Karpas-422 (cell line): ENCODE results near the gene CGNL1. TPM values are rescaled to one million over a fixed set of nuclear protein-coding genes. Genes with fewer than 3 reads are reported as not detected.

ENCODE experiments used
- DNase-seq: peaks from one replicate; pipeline ENCODE4 v3.0.0-alpha.2; 2015
- H2AFZ ChIP-seq: fragments of 200-600 bp; sonication (generic); 2 replicates; pipeline ENCODE4 v1.6.1; 2014; ENCODE audit warnings: antibody characterized with exemption, low read length, mixed read lengths
- H3K27ac ChIP-seq: fragments of 200-600 bp; sonication (generic); 2 replicates; pipeline ENCODE4 v1.5.1; 2014; ENCODE audit warnings: mild to moderate bottlenecking, low read length, moderate library complexity
- H3K27me3 ChIP-seq: fragments of 200-600 bp; sonication (generic); 2 replicates; pipeline ENCODE4 v1.6.1; 2014; ENCODE audit warnings: low read length, mixed read lengths
- H3K36me3 ChIP-seq: fragments of 200-600 bp; sonication (generic); 2 replicates; pipeline ENCODE4 v1.6.1; 2014; ENCODE audit warnings: low read length, mixed read lengths; ENCODE audit not compliant: insufficient read depth
- H3K4me1 ChIP-seq: fragments of 200-600 bp; sonication (generic); 2 replicates; pipeline ENCODE4 v1.6.1; 2014; ENCODE audit warnings: mild to moderate bottlenecking, low read length, mixed read lengths
- H3K4me2 ChIP-seq: fragments of 200-600 bp; sonication (generic); 2 replicates; pipeline ENCODE4 v1.6.1; 2014; ENCODE audit warnings: low read length, low read depth, mild to moderate bottlenecking; ENCODE audit not compliant: poor library complexity, severe bottlenecking
- H3K4me3 ChIP-seq: fragments of 200-600 bp; sonication (generic); 2 replicates; pipeline ENCODE4 v1.5.1; 2014; ENCODE audit warnings: mild to moderate bottlenecking, antibody characterized with exemption, low read length, mixed read lengths
- H3K79me2 ChIP-seq: fragments of 200-600 bp; sonication (generic); 2 replicates; pipeline ENCODE4 v1.6.1; 2014; ENCODE audit warnings: mild to moderate bottlenecking, low read length, mixed read lengths
- H3K9ac ChIP-seq: fragments of 200-600 bp; sonication (generic); 2 replicates; pipeline ENCODE4 v1.6.0; 2014; ENCODE audit warnings: low read length
- H3K9me2 ChIP-seq: fragments of 200-600 bp; sonication (generic), shearing (Covaris generic); replicated peaks from 2 replicates; pipeline ENCODE4 v1.6.0; 2014; ENCODE audit warnings: mild to moderate bottlenecking, low read length, moderate library complexity; ENCODE audit not compliant: insufficient read depth
- H3K9me3 ChIP-seq: fragments of 300-700, 200-600 bp; sonication (generic); 2 replicates; pipeline ENCODE4 v1.6.1; 2014; ENCODE audit warnings: low read length, mixed read lengths
- H4K20me1 ChIP-seq: fragments of 200-600 bp; sonication (generic); 2 replicates; pipeline ENCODE4 v1.6.1; 2014; ENCODE audit warnings: mild to moderate bottlenecking, antibody characterized with exemption, low read length, low read depth; ENCODE audit not compliant: insufficient read depth
- total RNA-seq: library from RNA; depleted of rRNA; stranded (reverse); fragments of >200 nt; shearing (Covaris generic); gene quantifications from 2 replicates; pipeline ENCODE4 v1.2.3, GENCODE V29; 2014; ENCODE audit warnings: low replicate concordance

Gene CGNL1
- total RNA-seq, 1 experiment from 2014 or later = not detected

- Histone ChIP-seq H3K4me1 (no peaks in the 10 kb centered on the region; the same call in none of the 2 replicates), H3K9ac (no peak overlapping the region), H3K9me2 (no peaks in the 10 kb centered on the region), H3K79me2 (no peaks in the 10 kb centered on the region), H4K20me1 (no peaks in the 10 kb centered on the region), H3K27me3 (no peaks in the 10 kb centered on the region), H3K4me3 (no peak overlapping the region), H3K36me3 (no peaks in the 10 kb centered on the region), H3K4me2 (no peak overlapping the region), H3K27ac (no peak overlapping the region), H3K9me3 (no peaks in the 10 kb centered on the region), H2AFZ (no peak overlapping the region)
- no peak for DNase-seq
Measured at GRCh38 chr15:57476533-57476975, 100.2 kb downstream of the CGNL1 start.

GRCh38 chr15:57477736-57478522, 101.6 kb downstream of the CGNL1 start:
- no peak overlapping the region for H3K4me3 ChIP-seq
- no peaks in the 10 kb centered on the region for H3K9me3 ChIP-seq
- no peaks in the 10 kb centered on the region for H3K79me2 ChIP-seq
- no peak overlapping the region for H3K27ac ChIP-seq
- no peaks in the 10 kb centered on the region for H4K20me1 ChIP-seq
- H2AFZ ChIP-seq = no peak overlapping the region
- H3K9ac ChIP-seq = no peak overlapping the region
- no peaks in the 10 kb centered on the region for H3K9me2 ChIP-seq
- no peaks in the 10 kb centered on the region for H3K27me3 ChIP-seq
- no peak overlapping the region for H3K4me2 ChIP-seq
- DNase-seq = no peak
- no peaks in the 10 kb centered on the region; the same call in none of the 2 replicates for H3K4me1 ChIP-seq
- H3K36me3 ChIP-seq = no peaks in the 10 kb centered on the region

- H3K4me2 ChIP-seq = no peak overlapping the region
- no peak overlapping the region for H3K27ac ChIP-seq
- no peak overlapping the region for H2AFZ ChIP-seq
- H3K36me3 ChIP-seq = no peaks in the 10 kb centered on the region
- H3K9ac ChIP-seq = no peak overlapping the region
- no peak overlapping the region for H3K4me3 ChIP-seq
- no peaks in the 10 kb centered on the region for H3K27me3 ChIP-seq
- no peak for DNase-seq
- H3K79me2 ChIP-seq = no peaks in the 10 kb centered on the region
- H3K9me2 ChIP-seq = no peaks in the 10 kb centered on the region
- no peaks in the 10 kb centered on the region for H3K9me3 ChIP-seq
- H3K4me1 ChIP-seq = no peaks in the 10 kb centered on the region; the same call in none of the 2 replicates
- no peaks in the 10 kb centered on the region for H4K20me1 ChIP-seq
Measured at GRCh38 chr15:57479005-57479404, 102.7 kb downstream of the CGNL1 start.

- Histone ChIP-seq H3K9me3 (no peaks in the 10 kb centered on the region), H3K79me2 (no peaks in the 10 kb centered on the region), H2AFZ (no peak overlapping the region), H3K9ac (no peak overlapping the region), H4K20me1 (no peaks in the 10 kb centered on the region), H3K27me3 (no peaks in the 10 kb centered on the region; the same call in 1 of the 2 replicates), H3K9me2 (no peaks in the 10 kb centered on the region), H3K4me1 (no peaks in the 10 kb centered on the region), H3K4me2 (no peak overlapping the region), H3K4me3 (no peak overlapping the region), H3K36me3 (no peaks in the 10 kb centered on the region), H3K27ac (no peak overlapping the region)
- no peak for DNase-seq
Measured at GRCh38 chr15:57481038-57481705, 104.9 kb downstream of the CGNL1 start.

- Histone ChIP-seq H2AFZ (no peak overlapping the region), H3K4me2 (no peak overlapping the region)
Measured at GRCh38 chr15:57485869-57486268, 109.6 kb downstream of the CGNL1 start.

GRCh38 chr15:57486833-57487232, 110.5 kb downstream of the CGNL1 start:
- H3K9ac ChIP-seq = no peak overlapping the region

More at GRCh38 chr15:57485869-57486268, 109.6 kb downstream of the CGNL1 start:
- Histone ChIP-seq H3K27me3 (no peaks in the 10 kb centered on the region; the same call in 1 of the 2 replicates), H3K9ac (no peak overlapping the region), H4K20me1 (no peaks in the 10 kb centered on the region), H3K36me3 (no peaks in the 10 kb centered on the region), H3K9me3 (no peaks in the 10 kb centered on the region), H3K4me3 (no peak overlapping the region), H3K4me1 (no peaks in the 10 kb centered on the region), H3K9me2 (no peaks in the 10 kb centered on the region), H3K79me2 (no peaks in the 10 kb centered on the region), H3K27ac (no peak overlapping the region)
- no peak for DNase-seq

GRCh38 chr15:57489122-57489521, 112.8 kb downstream of the CGNL1 start:
- Histone ChIP-seq H3K4me2 (no peak overlapping the region), H3K79me2 (no peaks in the 10 kb centered on the region), H3K4me1 (no peaks in the 10 kb centered on the region), H3K9ac (no peak overlapping the region), H3K4me3 (no peak overlapping the region), H3K27me3 (no peaks in the 10 kb centered on the region; the same call in 1 of the 2 replicates), H3K9me2 (no peaks in the 10 kb centered on the region), H2AFZ (no peak overlapping the region), H3K36me3 (no peaks in the 10 kb centered on the region), H3K9me3 (no peaks in the 10 kb centered on the region), H4K20me1 (no peaks in the 10 kb centered on the region), H3K27ac (no peak overlapping the region)
- no peak for DNase-seq

More at GRCh38 chr15:57486833-57487232, 110.5 kb downstream of the CGNL1 start:
- no peak overlapping the region for H3K4me3 ChIP-seq
- no peak overlapping the region for H3K27ac ChIP-seq
- no peak for DNase-seq
- H3K9me2 ChIP-seq = no peaks in the 10 kb centered on the region
- no peak overlapping the region for H2AFZ ChIP-seq
- no peaks in the 10 kb centered on the region for H3K36me3 ChIP-seq
- H3K27me3 ChIP-seq = no peaks in the 10 kb centered on the region; the same call in 1 of the 2 replicates
- H3K9me3 ChIP-seq = no peaks in the 10 kb centered on the region
- H3K4me1 ChIP-seq = no peaks in the 10 kb centered on the region
- no peaks in the 10 kb centered on the region for H4K20me1 ChIP-seq
- no peaks in the 10 kb centered on the region for H3K79me2 ChIP-seq
- no peak overlapping the region for H3K4me2 ChIP-seq

GRCh38 chr15:57493351-57493750, 117.0 kb downstream of the CGNL1 start:
- Histone ChIP-seq H3K27ac (no peak overlapping the region), H3K9me2 (no peaks in the 10 kb centered on the region), H3K79me2 (no peaks in the 10 kb centered on the region), H3K4me3 (no peak overlapping the region), H2AFZ (no peak overlapping the region), H4K20me1 (no peaks in the 10 kb centered on the region), H3K9me3 (no peaks in the 10 kb centered on the region), H3K9ac (no peak overlapping the region), H3K4me2 (no peak overlapping the region), H3K27me3 (no peaks in the 10 kb centered on the region), H3K4me1 (peaks cover 6% of the 10 kb centered on the region), H3K36me3 (no peaks in the 10 kb centered on the region)
- DNase-seq = no peak
